CD4-positive, alpha-beta T cell treated with Interleukin-21 for 1 hour (primary cell): Measurements from ENCODE around the gene PJVK.
A peak's percentile ranks its signal among the peaks of the same experiment; 100 is the strongest.
"Not testable (repeated sequence)": the region's sequence is repeated elsewhere in the genome, so short reads cannot be mapped to it uniquely, and the experiment has no call there.

Source experiments
- DNase-seq: peaks from one replicate; pipeline ENCODE4 v3.0.0-alpha.2; 2020

PJVK gene, protein sequence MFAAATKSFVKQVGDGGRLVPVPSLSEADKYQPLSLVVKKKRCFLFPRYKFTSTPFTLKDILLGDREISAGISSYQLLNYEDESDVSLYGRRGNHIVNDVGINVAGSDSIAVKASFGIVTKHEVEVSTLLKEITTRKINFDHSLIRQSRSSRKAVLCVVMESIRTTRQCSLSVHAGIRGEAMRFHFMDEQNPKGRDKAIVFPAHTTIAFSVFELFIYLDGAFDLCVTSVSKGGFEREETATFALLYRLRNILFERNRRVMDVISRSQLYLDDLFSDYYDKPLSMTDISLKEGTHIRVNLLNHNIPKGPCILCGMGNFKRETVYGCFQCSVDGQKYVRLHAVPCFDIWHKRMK

DNA sequence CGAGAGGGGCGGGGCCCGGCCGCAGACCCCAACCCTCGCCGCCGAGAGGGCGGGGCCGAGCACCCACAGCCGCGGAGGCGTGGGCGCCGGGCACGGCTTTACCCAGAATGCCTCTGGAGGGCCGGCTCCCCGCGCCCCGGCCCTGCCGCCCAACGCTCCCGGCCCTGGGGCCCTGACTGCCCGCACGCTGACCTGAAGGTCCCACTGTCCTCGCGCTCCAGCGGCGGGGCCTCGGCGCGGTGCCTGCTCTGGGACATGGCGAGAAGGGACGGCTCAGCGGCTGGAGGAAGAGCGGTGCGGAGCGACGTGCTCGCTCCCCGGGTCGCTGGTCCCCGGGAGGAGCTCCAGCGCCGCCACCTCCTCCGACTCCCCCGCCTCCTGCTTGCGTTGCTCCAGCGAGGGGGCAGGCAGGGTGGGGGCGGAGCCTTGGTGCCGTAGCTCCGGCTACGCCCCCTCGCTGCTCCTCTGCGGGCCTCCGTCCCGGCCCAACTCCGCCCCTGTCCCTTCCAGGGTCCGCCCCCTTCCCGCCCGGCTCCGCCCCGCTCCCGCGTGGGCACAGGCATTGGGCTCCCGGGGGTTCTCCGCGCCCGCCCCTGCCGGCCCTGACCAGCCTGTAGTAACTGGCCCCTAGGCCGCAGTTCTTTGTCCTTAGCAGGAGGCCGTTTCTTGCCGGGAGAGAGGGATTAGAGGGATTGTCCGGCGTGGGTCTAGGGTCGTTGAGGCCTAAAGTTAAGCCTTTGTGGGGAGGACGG is at the start of gene PJVK, which contains the start of gene PRKRA:
Gene PJVK (plus strand): TSS at position 605 of the 752 bp plus-strand sequence. CDS start 2,032 bp downstream, outside the sequence.
Gene PRKRA (minus strand): TSS at position 402 of the 752 bp plus-strand sequence. CDS start 145 bp downstream, at position 257.
- DNase-seq, result peak; percentile 95

GRCh38 chr2:178401994-178402437 is 49.2 kb upstream of the PJVK start:
- no peak for DNase-seq

GRCh38 chr2:178403671-178404306 is 47.4 kb upstream of the PJVK start:
- no peak for DNase-seq

DNA sequence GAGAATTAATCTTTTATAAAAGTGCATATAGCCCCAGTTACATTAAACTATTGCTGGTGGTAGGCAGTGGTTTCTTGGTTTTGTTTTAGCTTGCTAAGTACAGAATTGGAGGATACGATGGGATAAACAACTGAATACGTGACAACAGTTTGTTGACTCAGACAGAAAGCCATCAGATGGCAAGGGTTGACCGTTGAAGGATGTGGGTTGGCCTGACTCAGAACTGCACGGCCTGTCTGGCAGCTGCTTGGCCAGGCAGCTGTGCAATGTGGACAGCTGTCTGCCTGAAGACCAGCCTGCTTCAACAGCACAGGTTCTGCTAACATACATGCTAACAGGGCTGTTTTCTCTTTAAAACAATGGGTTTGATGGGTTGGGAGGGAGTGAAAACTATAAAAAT is 46.8 kb upstream of the PJVK start:
- DNase-seq, result no peak

DNA sequence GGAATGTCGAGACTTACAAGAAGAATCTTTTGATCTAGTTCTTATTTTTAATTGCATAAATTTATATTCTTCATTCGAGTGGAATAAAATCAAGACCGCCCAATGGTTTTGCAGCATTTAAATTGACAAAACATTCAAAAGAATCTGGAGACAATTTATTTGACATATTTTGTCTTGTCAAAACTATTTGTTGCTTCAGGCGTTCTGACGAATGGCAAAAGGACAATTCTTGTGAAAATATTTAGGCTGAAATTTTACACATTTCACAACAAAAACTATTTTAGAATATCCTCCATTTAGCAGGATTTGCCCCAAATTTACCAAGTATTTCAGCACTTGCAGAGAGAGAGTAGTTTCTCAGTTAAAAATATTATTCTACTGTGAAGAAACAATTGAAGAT is 41.9 kb upstream of the PJVK start:
- DNase-seq, result no peak

- no peak for DNase-seq
Observed at GRCh38 chr2:178412047-178412446, 39.1 kb upstream of the PJVK start.

DNA sequence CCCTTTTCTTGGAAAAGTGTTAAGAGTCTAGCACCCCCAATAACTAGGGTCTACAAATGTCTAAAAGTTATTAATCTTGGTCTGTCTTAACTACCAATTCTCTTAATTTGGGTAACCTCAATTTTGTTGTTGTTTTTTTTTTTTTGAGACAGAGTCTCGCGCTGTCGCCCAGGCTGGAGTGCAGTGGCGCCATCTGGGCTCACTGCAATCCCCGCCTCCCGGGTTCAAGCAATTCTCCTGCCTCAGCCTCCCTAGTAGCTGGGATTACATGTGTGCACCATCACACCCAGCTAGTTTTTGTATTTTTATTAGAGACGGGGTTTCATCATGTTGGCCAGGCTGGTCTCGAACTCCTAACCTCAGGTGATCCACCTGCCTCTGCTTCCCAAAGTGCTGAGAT is 38.7 kb upstream of the PJVK start:
- DNase-seq, result not testable (repeated sequence)

DNA sequence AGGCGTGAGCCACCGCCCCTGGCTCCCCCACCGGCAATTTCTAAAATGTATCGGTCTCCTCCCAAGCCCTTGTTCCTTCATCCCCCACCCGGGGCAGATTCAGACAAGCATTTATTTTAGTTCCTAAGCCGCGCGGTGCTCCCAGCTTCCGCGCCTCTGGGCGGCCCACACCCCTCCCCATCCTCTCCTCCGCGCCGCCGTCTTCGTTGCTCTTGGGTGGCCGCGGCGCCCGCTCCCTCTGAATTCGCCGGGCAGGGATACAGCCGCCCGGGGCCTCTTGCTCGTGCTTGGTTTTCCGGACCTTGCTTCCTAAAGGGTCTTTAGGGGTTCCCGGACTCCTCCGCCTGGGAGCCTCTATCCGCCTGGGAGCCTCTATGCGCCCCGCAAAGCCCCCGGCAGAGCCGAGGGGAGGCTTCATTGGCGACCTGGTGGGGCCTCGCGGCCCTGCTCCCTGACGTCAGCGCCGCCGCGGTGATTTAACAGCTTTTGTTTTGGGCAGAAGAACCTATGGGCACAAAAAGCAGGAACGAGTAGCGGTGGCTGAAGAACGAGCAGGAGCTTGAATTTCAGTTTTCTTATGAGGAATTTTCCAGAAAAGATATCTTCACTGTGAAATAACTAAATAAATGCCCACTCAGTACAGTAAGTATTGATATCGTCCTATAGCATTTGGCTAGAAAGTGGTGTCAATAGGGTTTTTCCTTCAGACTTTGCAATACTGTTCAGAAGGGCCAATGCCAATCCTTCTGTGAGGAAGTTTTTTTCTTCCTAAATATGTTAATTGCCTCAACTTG is 37.5 kb upstream of the PJVK start:
- DNase-seq, result peak; percentile 75

GRCh38 chr2:178414266-178415247 is 36.6 kb upstream of the PJVK start:
- peak; percentile 83 for DNase-seq

- DNase-seq, result no peak
Observed at GRCh38 chr2:178415979-178416378, 35.2 kb upstream of the PJVK start.

- DNase-seq, result no peak
Observed at GRCh38 chr2:178417916-178418315, 33.3 kb upstream of the PJVK start.

GRCh38 chr2:178418426-178418825 is 32.8 kb upstream of the PJVK start:
- no peak for DNase-seq

DNA sequence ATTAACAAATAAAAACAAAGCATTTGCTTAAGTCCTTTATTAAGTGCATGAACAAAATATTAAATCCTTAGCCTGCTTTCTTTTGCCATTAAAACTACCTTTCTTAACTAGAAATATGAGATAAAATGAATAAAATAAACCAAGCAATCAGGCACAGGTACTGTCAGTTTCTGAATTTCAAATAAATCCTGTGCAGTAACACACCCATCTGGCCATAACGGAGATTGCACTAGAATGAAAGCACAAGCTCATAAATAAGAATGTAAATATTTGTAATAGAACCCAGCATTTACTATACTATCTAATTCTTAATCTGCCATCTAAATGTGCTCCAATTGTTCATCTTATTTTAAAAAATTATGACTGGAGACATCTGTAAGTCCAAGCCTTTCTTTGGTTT is 32.1 kb upstream of the PJVK start:
- DNase-seq, result no peak

GRCh38 chr2:178420463-178420999 is 30.6 kb upstream of the PJVK start:
- no peak for DNase-seq

- DNase-seq, result no peak
Observed at GRCh38 chr2:178422097-178422496, 29.1 kb upstream of the PJVK start.

DNA sequence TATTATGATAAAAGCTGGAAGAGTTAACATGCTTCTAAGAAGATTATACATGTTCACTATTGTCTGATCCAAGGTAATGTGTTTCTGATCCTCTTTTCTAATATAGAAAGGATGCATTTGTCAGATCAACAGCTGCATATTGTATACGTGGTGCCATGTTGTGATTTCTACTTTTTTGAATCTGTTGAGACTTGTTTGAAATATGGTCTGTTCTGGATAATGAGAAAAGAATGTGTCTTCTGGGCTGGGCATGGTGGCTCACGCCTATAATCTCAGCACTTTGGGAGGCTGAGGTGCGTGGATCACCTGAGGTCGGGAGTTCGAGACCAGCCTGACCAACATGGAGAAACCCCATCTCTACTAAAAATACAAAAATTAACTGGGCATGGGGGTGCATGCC is 27.4 kb upstream of the PJVK start:
- DNase-seq, result not testable (repeated sequence)

DNA sequence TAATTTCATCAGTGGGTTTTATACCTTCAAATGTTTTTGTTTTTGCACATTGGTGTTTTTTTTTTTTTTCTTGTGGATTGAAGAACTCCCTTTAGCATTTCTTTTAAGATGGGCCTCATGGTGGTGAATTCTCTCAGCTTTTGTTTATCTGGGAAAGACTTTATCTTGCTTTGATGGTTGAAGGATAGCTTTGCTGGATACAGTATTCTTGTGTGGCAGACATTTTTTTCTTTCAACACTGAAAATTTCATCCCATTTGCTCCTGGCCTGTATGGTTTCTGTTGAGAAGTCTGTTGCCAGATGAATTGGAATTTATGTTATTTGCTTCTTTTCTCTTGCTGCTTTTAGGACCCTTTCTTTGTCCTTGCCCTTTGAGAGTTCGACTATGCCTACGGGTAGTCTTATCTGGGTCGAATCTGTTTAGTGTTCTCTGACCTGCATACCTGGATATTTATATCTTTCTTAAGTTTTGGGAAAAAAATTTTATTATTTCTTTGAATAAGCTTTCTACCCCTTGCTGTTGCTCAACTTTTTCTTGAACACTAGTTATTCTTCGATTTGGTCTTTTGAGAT is 25.8 kb upstream of the PJVK start:
- DNase-seq, result no peak

- DNase-seq, result no peak
Observed at GRCh38 chr2:178426388-178426787, 24.8 kb upstream of the PJVK start.

DNA sequence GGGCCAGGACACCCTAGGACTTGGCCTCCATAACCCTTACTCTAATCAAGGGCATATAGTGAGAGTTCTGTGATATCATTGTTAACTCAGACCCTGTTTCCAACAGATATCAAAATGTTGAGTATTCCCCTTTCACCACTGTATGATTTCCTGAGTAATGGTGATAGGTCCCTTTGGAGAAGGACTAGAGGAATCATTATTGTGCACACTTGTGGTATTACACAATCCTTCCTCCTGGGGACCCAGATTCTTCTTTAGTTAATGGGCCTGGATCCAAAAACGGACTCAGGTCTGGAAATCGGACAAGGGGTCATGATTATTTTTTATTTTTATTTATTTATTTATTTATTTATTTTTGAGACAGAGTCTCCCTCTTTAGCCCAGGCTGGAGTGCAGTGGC is 23.7 kb upstream of the PJVK start:
- DNase-seq, result no peak

DNA sequence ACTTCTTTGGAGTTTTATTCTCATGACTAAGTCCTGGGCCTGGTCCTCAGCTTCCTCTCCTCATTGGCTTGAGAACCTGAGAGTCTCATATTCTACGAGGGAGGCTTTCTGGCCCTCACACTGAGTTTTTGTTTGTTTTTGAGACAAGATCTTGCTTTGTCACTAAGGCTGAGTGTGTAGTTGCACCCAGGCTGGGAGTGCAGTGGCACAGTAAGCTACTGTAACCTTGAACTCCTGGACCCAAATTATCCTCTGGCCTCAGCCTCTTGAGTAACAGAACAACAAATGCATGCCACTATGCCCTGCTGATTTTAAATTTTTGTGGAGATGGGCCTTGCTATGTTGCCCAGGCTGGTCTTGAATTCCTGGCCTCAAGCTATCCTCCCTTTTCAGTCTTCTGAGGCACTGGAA is 22.8 kb upstream of the PJVK start:
- no peak for DNase-seq

DNA sequence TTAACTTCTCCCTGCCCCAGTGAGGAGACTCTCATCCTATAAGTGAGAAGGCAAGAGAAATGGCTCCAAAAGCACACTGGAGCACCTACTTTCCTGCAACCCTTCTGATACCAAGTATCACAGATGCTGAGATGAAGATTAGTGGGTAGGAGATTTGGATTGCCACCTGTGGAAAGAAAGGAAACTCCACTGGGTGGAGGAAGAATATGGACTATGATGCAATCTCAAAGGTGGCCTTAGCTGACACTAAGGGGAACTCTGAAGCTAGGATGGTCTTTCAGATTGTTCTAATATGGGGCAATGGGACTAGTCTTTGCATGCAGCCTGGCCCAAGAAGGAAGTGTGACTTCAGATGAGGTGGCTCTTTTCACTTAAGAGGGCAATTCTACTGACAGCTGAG is 21.8 kb upstream of the PJVK start:
- no peak for DNase-seq
